Endothelial cell of umbilical vein (primary cell): ENCODE data around the gene IGSF9B. TPM values are rescaled to one million over a fixed set of nuclear protein-coding genes. Genes with fewer than 3 reads are reported as not detected.

Experiments used
- BruUV-seq: library from RNA; stranded (reverse); fragments of 400-500 nt; replicated peaks from 2 replicates; lab custom pipeline; 2021; lab: Mats Ljungman, UMichigan
- CTCF ChIA-PET: fragments of 300-600, 350-600 bp; sonication (Branson Sonifier 250); formaldehyde crosslinking; loops from one replicate; lab custom pipeline; 2021; ENCODE audit warnings: antibody characterized with exemption, inconsistent platforms; lab: Charles Lee
- POLR2A ChIA-PET: fragments of 300-600, 350-600 bp; sonication (Branson Sonifier 250); formaldehyde crosslinking; loops from one replicate; lab custom pipeline; 2021; ENCODE audit warnings: antibody characterized with exemption, inconsistent platforms; lab: Charles Lee
- DNase-seq: peaks from one replicate; pipeline ENCODE4 v3.0.0-alpha.2; 2011; ENCODE audit warnings: low read depth, low spot score
- FAIRE-seq: peaks from 2 replicates; lab custom pipeline; 2011; peaks lifted over from hg19 to GRCh38; lab: Jason Lieb, UNC
- H2AFZ ChIP-seq: 2 replicates; pipeline ENCODE4 v1.6.0; 2012; ENCODE audit warnings: low read depth, low read length, control low read depth, inconsistent platforms
- H3K27ac ChIP-seq: 2 replicates; pipeline ENCODE4 v1.5.1; 2011; ENCODE audit warnings: low read depth, mild to moderate bottlenecking, control low read depth, low read length, moderate library complexity; ENCODE audit not compliant: insufficient read depth
- H3K27me3 ChIP-seq, 2 experiments: 2 replicates each; pipeline versions ENCODE4 v1.6.0 to v1.6.1; 2011; ENCODE audit warnings: low read length in 2 of 2, mixed read lengths in 1 of 2; ENCODE audit not compliant: control insufficient read depth in 2 of 2, insufficient read depth in 2 of 2
- H3K36me3 ChIP-seq, 2 experiments: 2 replicates in 1 of 2; 3 replicates in 1 of 2; pipeline ENCODE4 v1.5.1; 2011; ENCODE audit warnings: low read length in 2 of 2, mild to moderate bottlenecking in 1 of 2, moderate library complexity in 1 of 2; ENCODE audit not compliant: control insufficient read depth in 2 of 2, insufficient read depth in 2 of 2; ENCODE audit errors: extremely low read depth in 1 of 2
- H3K4me1 ChIP-seq: 3 replicates; pipeline ENCODE4 v1.5.1; 2011; ENCODE audit warnings: mild to moderate bottlenecking, low read length; ENCODE audit not compliant: control insufficient read depth, insufficient read depth; ENCODE audit errors: extremely low read depth
- H3K4me2 ChIP-seq: 2 replicates; pipeline ENCODE4 v1.6.1; 2011; ENCODE audit warnings: low read length, control low read depth, mixed read lengths; ENCODE audit not compliant: insufficient read depth
- H3K4me3 ChIP-seq, 3 experiments: fragments of 200-600 bp in 1 of 3; sonication (generic), shearing (Covaris generic) in 1 of 3; replicated peaks in 1 of 3; 2 replicates each; pipeline ENCODE4 v1.5.1; 2011 to 2016; ENCODE audit warnings: control low read depth in 3 of 3, low read length in 3 of 3, mild to moderate bottlenecking in 2 of 3, inconsistent platforms in 1 of 3, low read depth in 1 of 3, moderate library complexity in 1 of 3; ENCODE audit not compliant: insufficient read depth in 1 of 3
- H3K79me2 ChIP-seq: 2 replicates; pipeline ENCODE4 v1.6.0; 2012; ENCODE audit warnings: low read length, inconsistent platforms; ENCODE audit not compliant: control insufficient read depth, insufficient read depth
- H3K9ac ChIP-seq: replicated peaks from 2 replicates; pipeline ENCODE3; 2011; ENCODE audit warnings: low read length, control low read depth; ENCODE audit not compliant: insufficient read depth; ENCODE audit errors: extremely low read depth
- H3K9me1 ChIP-seq: replicated peaks from 3 replicates; pipeline ENCODE4 v1.6.0; 2011; ENCODE audit warnings: mild to moderate bottlenecking, low read length; ENCODE audit not compliant: control insufficient read depth, insufficient read depth; ENCODE audit errors: extremely low read depth
- H3K9me3 ChIP-seq: replicated peaks from 2 replicates; pipeline ENCODE4 v1.5.1; 2012; ENCODE audit warnings: low read length, inconsistent platforms; ENCODE audit not compliant: control insufficient read depth, insufficient read depth
- H4K20me1 ChIP-seq: replicated peaks from 2 replicates; pipeline ENCODE3; 2011; ENCODE audit warnings: mild to moderate bottlenecking, low read length; ENCODE audit not compliant: control insufficient read depth, insufficient read depth; ENCODE audit errors: extremely low read depth
- EZH2 ChIP-seq: IDR thresholded peaks from 2 replicates; pipeline ENCODE4 v1.6.1; 2012; ENCODE audit warnings: borderline replicate concordance, low read depth, mild to moderate bottlenecking, moderate library complexity, low read length, inconsistent platforms; ENCODE audit not compliant: severe bottlenecking
- FOS ChIP-seq: IDR thresholded peaks from 2 replicates; pipeline ENCODE4 v1.6.1; 2011; ENCODE audit warnings: mild to moderate bottlenecking, low read length, moderate library complexity, borderline replicate concordance; ENCODE audit not compliant: insufficient read depth
- GATA2 ChIP-seq: IDR thresholded peaks from 2 replicates; pipeline ENCODE4 v1.7.0; 2011; ENCODE audit warnings: low read depth, mild to moderate bottlenecking, moderate library complexity, mixed read lengths, low read length; ENCODE audit not compliant: insufficient read length, insufficient read depth
- JUN ChIP-seq: IDR thresholded peaks from 2 replicates; pipeline ENCODE4 v1.6.1; 2011; ENCODE audit warnings: borderline replicate concordance, low read depth; ENCODE audit not compliant: insufficient read length, insufficient read depth
- MYC ChIP-seq: IDR thresholded peaks from one replicate; pipeline ENCODE4 v1.6.1; 2011; ENCODE audit warnings: mild to moderate bottlenecking, low read depth, low read length
- POLR2A ChIP-seq: IDR thresholded peaks from 2 replicates; pipeline ENCODE4 v1.6.1; 2012; ENCODE audit warnings: low read depth, mild to moderate bottlenecking, control low read depth, low read length
- POLR2AphosphoS5 ChIP-seq: IDR thresholded peaks from 2 replicates; pipeline ENCODE4 v1.6.1; 2012; ENCODE audit warnings: low read depth, mild to moderate bottlenecking, control low read depth, low read length, moderate library complexity; ENCODE audit not compliant: insufficient read depth
- dilution Hi-C: fragments of 300-500 bp; cut with MboI; formaldehyde crosslinking; loops from one replicate; pipeline ENCODE4 v1.15.0; 2019; ENCODE audit warnings: low sequenced_read_pairs; ENCODE audit not compliant: extremely low pct_ligation_motif_present
- intact Hi-C: fragments of 100-400 bp; cut with micrococcal nuclease; formaldehyde crosslinking; loops from one replicate; pipeline ENCODE4 v1.10.0; 2022
- polyA plus RNA-seq, 4 experiments: library from polyadenylated mRNA; depleted of rRNA in 3 of 4; stranded (reverse) in 3 of 4; unstranded in 1 of 4; fragments of >200 nt; gene quantifications; 2 replicates each; pipeline versions ENCODE4 v1.2.1 to v1.2.3, GENCODE V29; 2011 to 2012; ENCODE audit warnings: missing spikeins in 1 of 4
- total RNA-seq: library from RNA; stranded (reverse); gene quantifications from 2 replicates; pipeline ENCODE4 v1.2.3, GENCODE V29; 2021
- TF ChIP-seq, protein P1 (sequence below): IDR thresholded peaks from 2 replicates; pipeline ENCODE4 v1.6.1; 2011; ENCODE audit not compliant: insufficient read depth, insufficient read length
- TF ChIP-seq, protein P2 (sequence below), 2 donors: IDR thresholded peaks; 1 replicate in 1 of 2; 2 replicates in 1 of 2; pipeline ENCODE4 v1.5.1; 2011; ENCODE audit warnings: low read length in 2 of 2, mild to moderate bottlenecking in 2 of 2, moderate library complexity in 2 of 2, control low read depth in 1 of 2, inconsistent platforms in 1 of 2, low read depth in 1 of 2; ENCODE audit not compliant: insufficient read depth in 1 of 2; ENCODE audit errors: extremely low read depth in 1 of 2

Gene IGSF9B
- total and polyA plus RNA-seq, 2 donors (not counting 3 experiments of a cell fraction or from before 2014, with no cell fraction given), result 0.15 to 0.18 TPM

DNA sequence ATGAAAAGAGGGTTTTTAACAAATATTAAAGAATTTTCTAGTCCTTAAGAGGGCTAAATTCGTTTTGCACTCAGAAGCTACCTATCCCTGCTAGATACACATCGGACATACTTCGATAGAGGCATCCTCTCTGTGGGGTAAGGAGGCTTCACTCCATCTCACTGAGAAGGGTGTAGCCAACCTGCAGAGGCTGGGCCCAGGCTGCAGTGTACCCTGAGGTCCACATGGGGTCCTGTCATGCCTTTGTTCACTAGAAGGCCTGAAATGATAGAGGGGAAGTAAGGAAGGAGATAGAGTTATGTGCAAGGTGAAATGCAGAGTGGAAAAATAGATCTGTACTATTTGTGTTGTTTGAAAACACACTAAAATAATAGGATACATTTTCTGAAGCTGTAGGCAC lies 45.6 kb downstream of the IGSF9B start:
- Histone ChIP-seq H3K9me3 (no peaks in the 10 kb centered on the region), H3K27ac (no peak overlapping the region), H3K4me1 (no peaks in the 10 kb centered on the region), H3K4me3 (no peak overlapping the region), H3K27me3 (no peaks in the 10 kb centered on the region), H4K20me1 (no peaks in the 10 kb centered on the region), H3K36me3 (no peaks in the 10 kb centered on the region), H3K4me2 (no peak overlapping the region), H3K9ac (no peak overlapping the region), H3K9me1 (no peaks in the 10 kb centered on the region), H3K79me2 (no peaks in the 10 kb centered on the region), H2AFZ (no peak overlapping the region)
- CTCF ChIA-PET, result no interaction called here
- TF ChIP-seq FOS (no peak), MYC (no peak), GATA2 (no peak), JUN (no peak), EZH2 (no peak), POLR2A (no peak), POLR2AphosphoS5 (no peak)
- TF ChIP-seq, protein P1, sequence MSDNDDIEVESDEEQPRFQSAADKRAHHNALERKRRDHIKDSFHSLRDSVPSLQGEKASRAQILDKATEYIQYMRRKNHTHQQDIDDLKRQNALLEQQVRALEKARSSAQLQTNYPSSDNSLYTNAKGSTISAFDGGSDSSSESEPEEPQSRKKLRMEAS, result no peak
- TF ChIP-seq, protein P2, sequence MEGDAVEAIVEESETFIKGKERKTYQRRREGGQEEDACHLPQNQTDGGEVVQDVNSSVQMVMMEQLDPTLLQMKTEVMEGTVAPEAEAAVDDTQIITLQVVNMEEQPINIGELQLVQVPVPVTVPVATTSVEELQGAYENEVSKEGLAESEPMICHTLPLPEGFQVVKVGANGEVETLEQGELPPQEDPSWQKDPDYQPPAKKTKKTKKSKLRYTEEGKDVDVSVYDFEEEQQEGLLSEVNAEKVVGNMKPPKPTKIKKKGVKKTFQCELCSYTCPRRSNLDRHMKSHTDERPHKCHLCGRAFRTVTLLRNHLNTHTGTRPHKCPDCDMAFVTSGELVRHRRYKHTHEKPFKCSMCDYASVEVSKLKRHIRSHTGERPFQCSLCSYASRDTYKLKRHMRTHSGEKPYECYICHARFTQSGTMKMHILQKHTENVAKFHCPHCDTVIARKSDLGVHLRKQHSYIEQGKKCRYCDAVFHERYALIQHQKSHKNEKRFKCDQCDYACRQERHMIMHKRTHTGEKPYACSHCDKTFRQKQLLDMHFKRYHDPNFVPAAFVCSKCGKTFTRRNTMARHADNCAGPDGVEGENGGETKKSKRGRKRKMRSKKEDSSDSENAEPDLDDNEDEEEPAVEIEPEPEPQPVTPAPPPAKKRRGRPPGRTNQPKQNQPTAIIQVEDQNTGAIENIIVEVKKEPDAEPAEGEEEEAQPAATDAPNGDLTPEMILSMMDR (IDR thresholded peaks at IDR 0.05; ENCODE audit: extremely low read depth in 1 of 2, insufficient read depth in 1 of 2, low read depth in 1 of 2, low read length in 2 of 2), result no peak
- FAIRE-seq (no peak), DNase-seq (no peak)
- POLR2A ChIA-PET, result no interaction called here
- intact Hi-C loops, result no loop called here
- BruUV-seq, result no TSS peak
- dilution Hi-C loops, result no loop called here
